KMS-11 (cell line): Measurements from ENCODE around the gene PDE3A.
A peak's percentile ranks its signal among the peaks of the same experiment; 100 is the strongest.

ENCODE experiments used
- H2AFZ ChIP-seq: fragments of 200-600 bp; sonication (generic); 2 replicates; pipeline ENCODE4 v1.6.1; 2016; ENCODE audit warnings: antibody characterized with exemption, mixed run types, low read depth
- H3K27ac ChIP-seq: fragments of 200-600 bp; sonication (generic); 2 replicates; pipeline ENCODE4 v1.6.1; 2016; ENCODE audit warnings: mild to moderate bottlenecking, mixed run types
- H3K27me3 ChIP-seq: fragments of 200-600 bp; sonication (generic); 2 replicates; pipeline ENCODE4 v1.6.1; 2017; ENCODE audit warnings: mild to moderate bottlenecking, low read depth, mixed run types, moderate library complexity; ENCODE audit not compliant: insufficient read depth
- H3K36me3 ChIP-seq: fragments of 200-600 bp; sonication (generic); 2 replicates; pipeline ENCODE4 v1.6.1; 2017; ENCODE audit warnings: mild to moderate bottlenecking, mixed run types; ENCODE audit not compliant: insufficient read depth
- H3K4me1 ChIP-seq: fragments of 200-600 bp; sonication (generic); 2 replicates; pipeline ENCODE4 v1.6.1; 2016; ENCODE audit warnings: mild to moderate bottlenecking, low read depth, mixed run types; ENCODE audit not compliant: poor library complexity, severe bottlenecking
- H3K4me2 ChIP-seq: fragments of 200-600 bp; sonication (generic); 2 replicates; pipeline ENCODE4 v1.7.0; 2016; ENCODE audit warnings: mild to moderate bottlenecking, mixed run types
- H3K4me3 ChIP-seq: fragments of 200-600 bp; sonication (generic); IDR thresholded peaks from 2 replicates; pipeline ENCODE4 v1.6.1; 2017; ENCODE audit warnings: low read depth, low read length, mixed read lengths; ENCODE audit not compliant: insufficient read depth
- H3K79me2 ChIP-seq: fragments of 200-600 bp; sonication (generic); 2 replicates; pipeline ENCODE4 v1.6.1; 2016; ENCODE audit warnings: low read depth, mixed run types; ENCODE audit not compliant: insufficient read depth
- H3K9ac ChIP-seq: fragments of 200-600 bp; sonication (generic); 2 replicates; pipeline ENCODE4 v1.6.1; 2016; ENCODE audit warnings: mild to moderate bottlenecking, mixed run types
- H4K20me1 ChIP-seq: fragments of 200-600 bp; sonication (generic); 2 replicates; pipeline ENCODE4 v1.6.1; 2016; ENCODE audit warnings: mild to moderate bottlenecking, mixed run types; ENCODE audit not compliant: insufficient read depth
- TF ChIP-seq, protein P1 (sequence below): fragments of 200-600 bp; sonication (generic); conservative IDR thresholded peaks from 2 replicates; pipeline ENCODE4 v1.6.1; 2017; ENCODE audit warnings: low read depth, mild to moderate bottlenecking, antibody characterized with exemption, low read length, moderate library complexity, mixed read lengths

PDE3A gene

DNA sequence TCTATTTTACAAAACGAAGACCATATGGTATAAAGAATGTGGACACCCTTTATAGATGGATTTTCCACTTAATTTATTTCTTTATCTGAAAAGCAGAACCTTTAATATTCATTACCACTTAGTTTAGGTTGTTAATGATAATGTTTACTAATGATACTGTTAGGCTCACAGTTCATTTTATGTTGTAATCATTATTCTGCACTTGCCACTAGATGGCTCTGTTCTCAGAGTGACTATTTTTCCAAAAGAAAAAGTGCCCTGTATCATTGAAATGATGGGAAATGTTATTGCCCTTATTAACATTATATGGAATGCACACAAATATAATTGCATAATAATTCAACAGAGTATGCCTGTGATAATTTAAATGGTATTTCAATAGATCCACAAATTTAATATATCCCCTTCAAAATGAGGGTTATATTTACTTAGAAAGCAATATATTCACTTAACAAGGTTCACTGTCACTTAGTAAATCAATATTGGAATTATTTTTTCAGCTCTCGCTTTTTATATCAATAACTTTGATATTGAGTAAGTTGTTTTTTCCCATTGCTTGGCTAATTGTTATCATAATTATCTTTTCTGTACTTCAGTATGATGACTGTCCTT, 95.7 kb downstream of the PDE3A start:
- H3K27me3 ChIP-seq, result no peaks in the 10 kb centered on the region
- H3K27ac ChIP-seq, result no peak overlapping the region
- H3K4me2 ChIP-seq, result no peak overlapping the region
- H4K20me1 ChIP-seq, result no peaks in the 10 kb centered on the region
- H3K9ac ChIP-seq, result no peak overlapping the region
- H3K36me3 ChIP-seq, result no peaks in the 10 kb centered on the region
- H3K4me1 ChIP-seq, result no peaks in the 10 kb centered on the region
- no peak overlapping the region for H2AFZ ChIP-seq
- TF ChIP-seq, protein P1, sequence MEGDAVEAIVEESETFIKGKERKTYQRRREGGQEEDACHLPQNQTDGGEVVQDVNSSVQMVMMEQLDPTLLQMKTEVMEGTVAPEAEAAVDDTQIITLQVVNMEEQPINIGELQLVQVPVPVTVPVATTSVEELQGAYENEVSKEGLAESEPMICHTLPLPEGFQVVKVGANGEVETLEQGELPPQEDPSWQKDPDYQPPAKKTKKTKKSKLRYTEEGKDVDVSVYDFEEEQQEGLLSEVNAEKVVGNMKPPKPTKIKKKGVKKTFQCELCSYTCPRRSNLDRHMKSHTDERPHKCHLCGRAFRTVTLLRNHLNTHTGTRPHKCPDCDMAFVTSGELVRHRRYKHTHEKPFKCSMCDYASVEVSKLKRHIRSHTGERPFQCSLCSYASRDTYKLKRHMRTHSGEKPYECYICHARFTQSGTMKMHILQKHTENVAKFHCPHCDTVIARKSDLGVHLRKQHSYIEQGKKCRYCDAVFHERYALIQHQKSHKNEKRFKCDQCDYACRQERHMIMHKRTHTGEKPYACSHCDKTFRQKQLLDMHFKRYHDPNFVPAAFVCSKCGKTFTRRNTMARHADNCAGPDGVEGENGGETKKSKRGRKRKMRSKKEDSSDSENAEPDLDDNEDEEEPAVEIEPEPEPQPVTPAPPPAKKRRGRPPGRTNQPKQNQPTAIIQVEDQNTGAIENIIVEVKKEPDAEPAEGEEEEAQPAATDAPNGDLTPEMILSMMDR, result peak; percentile 53
- H3K4me3 ChIP-seq, result no peak overlapping the region
- H3K79me2 ChIP-seq, result no peaks in the 10 kb centered on the region

DNA sequence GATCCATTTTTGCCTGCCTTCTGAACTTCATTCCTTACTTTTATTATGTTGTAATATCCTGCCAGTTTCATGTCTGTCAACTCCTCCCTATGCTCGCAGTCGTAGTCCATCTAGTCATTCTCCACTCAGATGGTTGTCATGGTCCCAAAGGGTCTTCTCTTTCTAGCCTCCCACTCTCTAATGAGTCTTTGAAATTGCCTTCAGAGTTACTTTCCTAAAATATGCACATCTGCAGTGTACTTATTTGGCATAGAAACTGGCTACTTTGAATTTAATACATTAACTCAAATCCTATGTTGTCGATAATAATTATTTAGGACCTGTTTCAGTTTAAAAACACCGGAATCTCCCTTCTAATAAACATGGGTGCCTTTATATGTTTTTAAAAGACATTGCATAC, 101.0 kb downstream of the PDE3A start:
- no peaks in the 10 kb centered on the region for H3K27me3 ChIP-seq
- no peak overlapping the region for H3K4me3 ChIP-seq
- TF ChIP-seq, protein P1, result no peak
- H3K4me2 ChIP-seq, result no peak overlapping the region
- H2AFZ ChIP-seq, result no peak overlapping the region
- no peak overlapping the region for H3K9ac ChIP-seq
- H4K20me1 ChIP-seq, result no peaks in the 10 kb centered on the region
- H3K27ac ChIP-seq, result no peak overlapping the region
- H3K79me2 ChIP-seq, result no peaks in the 10 kb centered on the region
- no peaks in the 10 kb centered on the region for H3K36me3 ChIP-seq
- H3K4me1 ChIP-seq, result no peaks in the 10 kb centered on the region

DNA sequence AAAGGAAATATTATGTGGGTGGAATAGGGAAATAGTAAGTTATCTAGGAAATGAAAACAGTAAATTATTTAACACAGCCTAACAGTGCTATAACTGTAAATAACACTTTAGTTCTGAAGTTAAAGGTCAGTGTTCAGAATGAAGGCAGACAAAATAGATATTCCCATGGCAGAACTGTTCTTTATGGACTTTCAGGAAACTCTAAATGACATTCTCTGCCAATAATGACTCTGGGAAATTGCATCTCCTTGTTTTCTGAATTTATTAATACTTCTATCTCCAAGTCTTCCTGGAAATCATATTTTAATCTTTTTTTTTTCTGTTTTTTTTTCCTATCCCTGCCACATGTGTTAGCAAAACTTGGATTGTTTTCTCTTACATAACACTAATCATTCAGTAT, 101.4 kb downstream of the PDE3A start:
- H3K4me1 ChIP-seq, result no peaks in the 10 kb centered on the region
- no peak overlapping the region for H3K9ac ChIP-seq
- TF ChIP-seq, protein P1, result no peak
- H3K36me3 ChIP-seq, result no peaks in the 10 kb centered on the region
- H3K27ac ChIP-seq, result no peak overlapping the region
- no peaks in the 10 kb centered on the region for H3K79me2 ChIP-seq
- H3K4me2 ChIP-seq, result no peak overlapping the region
- no peaks in the 10 kb centered on the region for H4K20me1 ChIP-seq
- H3K27me3 ChIP-seq, result no peaks in the 10 kb centered on the region
- H3K4me3 ChIP-seq, result no peak overlapping the region
- no peak overlapping the region for H2AFZ ChIP-seq

DNA sequence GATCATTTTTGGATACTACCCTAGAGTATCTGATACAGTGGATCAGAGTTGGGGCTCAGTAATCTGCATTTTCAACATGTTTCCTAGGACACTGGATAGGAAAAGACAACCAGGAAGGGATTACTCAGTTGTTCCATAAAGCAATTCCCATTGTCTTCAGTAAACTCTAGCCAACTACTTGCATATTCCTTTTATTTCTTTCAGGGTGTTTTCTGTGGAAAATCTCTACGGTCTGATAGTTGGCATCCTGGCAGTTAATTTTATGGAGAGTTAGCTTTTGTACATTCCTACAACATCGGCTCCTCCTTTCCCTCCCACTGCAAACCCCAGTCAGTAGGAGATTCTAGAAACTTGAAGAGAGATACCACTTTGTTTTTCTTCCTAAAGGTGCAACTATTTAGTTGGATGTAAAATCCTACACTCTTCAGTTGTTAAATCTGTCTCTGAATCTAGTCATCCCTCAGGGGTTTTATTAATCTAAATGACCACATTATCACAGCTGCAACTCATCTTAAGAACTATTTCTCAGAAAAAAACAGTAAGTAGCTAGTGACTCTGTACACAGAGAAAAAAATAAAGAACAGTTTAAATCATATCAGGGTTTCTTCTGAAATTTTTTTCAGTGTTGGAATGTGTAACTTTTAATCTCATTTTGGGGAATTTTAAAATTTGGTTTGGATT, 103.9 kb downstream of the PDE3A start:
- no peaks in the 10 kb centered on the region for H3K4me1 ChIP-seq
- H3K9ac ChIP-seq, result no peak overlapping the region
- no peak overlapping the region for H3K4me2 ChIP-seq
- TF ChIP-seq, protein P1, result no peak
- no peaks in the 10 kb centered on the region for H3K27me3 ChIP-seq
- H2AFZ ChIP-seq, result no peak overlapping the region
- H3K27ac ChIP-seq, result no peak overlapping the region
- no peak overlapping the region for H3K4me3 ChIP-seq
- no peaks in the 10 kb centered on the region for H3K36me3 ChIP-seq
- no peaks in the 10 kb centered on the region for H3K79me2 ChIP-seq
- no peaks in the 10 kb centered on the region for H4K20me1 ChIP-seq
